Midbrain (tissue), 1 donor: ENCODE data around the gene RNF17.
"Not testable (repeated sequence)": the region's sequence is repeated elsewhere in the genome, so short reads cannot be mapped to it uniquely, and the experiment has no call there.

Source experiments
- DNase-seq: peaks from one replicate; lab custom pipeline; 2025; lab: John Stamatoyannopoulos, UW

Gene RNF17

DNA sequence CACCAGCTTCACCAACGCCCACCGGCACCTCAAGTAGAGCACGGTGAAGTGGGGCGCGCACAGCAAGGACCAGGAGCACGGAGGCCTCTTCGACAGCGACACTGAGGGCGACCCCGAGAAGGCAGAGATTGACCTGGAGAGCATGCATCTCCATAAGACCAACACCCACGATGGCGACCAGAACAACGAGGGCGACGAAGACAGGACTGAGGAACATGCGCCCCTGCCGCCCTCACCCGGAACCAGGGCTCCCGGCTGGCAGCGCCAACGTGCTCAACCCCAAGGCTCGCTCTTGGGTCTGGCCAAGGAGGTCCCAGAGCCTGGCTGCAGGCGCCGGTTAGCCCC is 18.5 kb upstream of the RNF17 start:
- no peak for DNase-seq

GRCh38 chr13:24745861-24746617 is 17.9 kb upstream of the RNF17 start:
- DNase-seq = no peak

- no peak for DNase-seq
These were observed 17.2 kb upstream of the RNF17 start for GRCh38 chr13:24746618-24747247.

DNA sequence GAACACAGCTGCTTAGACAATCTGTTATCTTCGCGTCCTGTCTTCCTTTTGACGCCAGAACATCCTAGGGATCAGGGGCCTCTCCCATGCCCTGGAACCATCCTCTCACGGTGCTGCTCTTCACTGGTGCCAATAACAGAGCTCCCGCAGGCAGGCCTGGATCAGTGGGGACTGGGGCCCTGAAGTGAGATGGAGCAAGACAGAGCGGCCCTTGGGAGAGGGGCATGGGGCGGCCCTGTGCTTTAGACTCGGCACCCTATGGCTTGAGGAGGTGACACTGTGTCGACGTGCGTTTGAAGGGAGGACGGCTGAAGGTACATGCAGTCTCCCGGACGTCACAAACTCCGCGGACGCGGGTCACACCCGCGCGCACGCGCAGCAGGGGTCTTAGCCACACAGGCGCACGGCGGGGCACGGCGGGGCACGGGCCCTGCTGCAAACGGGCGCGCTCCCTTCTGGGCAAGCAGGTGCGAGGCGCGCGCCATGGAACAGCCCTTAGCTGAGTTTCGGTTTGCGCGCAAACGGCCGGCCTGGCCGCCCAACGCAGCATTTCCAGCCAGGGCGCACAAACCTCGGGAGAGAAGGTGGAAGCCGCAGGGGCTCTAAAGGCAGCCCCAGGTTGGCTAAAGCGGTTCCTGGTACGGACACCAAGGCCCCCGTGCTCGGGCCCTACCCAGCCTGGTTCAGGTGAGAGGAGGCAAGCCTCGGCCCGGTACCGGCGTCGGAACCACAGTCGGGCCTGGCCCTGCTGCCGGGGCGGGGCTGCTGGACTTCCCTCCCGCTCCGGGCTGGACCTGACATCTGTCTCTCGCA is 16.5 kb upstream of the RNF17 start:
- DNase-seq = no peak

DNA sequence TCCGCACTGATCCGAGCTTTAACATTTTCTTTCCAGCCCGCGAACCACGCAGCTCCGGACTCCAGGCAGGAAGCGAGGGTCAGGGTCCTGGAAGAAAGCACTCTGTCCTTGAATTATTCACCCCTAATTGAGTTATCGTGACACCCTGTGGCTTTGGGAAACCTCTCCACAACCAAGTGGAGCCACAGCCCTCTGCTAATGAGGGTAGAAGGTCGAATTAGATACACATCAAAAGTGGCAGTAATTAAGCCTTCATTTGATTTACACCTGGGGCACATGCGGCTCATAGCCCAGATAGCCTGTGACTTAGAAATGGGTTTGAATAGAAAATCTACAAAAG is 15.9 kb upstream of the RNF17 start:
- DNase-seq = no peak

GRCh38 chr13:24759197-24759596 is 4.8 kb upstream of the RNF17 start:
- no peak for DNase-seq

- no peak for DNase-seq
These were observed 284 bp downstream of the RNF17 start for GRCh38 chr13:24764276-24764630.

- no peak for DNase-seq
These were observed 13.2 kb downstream of the RNF17 start for GRCh38 chr13:24777171-24777570.

DNA sequence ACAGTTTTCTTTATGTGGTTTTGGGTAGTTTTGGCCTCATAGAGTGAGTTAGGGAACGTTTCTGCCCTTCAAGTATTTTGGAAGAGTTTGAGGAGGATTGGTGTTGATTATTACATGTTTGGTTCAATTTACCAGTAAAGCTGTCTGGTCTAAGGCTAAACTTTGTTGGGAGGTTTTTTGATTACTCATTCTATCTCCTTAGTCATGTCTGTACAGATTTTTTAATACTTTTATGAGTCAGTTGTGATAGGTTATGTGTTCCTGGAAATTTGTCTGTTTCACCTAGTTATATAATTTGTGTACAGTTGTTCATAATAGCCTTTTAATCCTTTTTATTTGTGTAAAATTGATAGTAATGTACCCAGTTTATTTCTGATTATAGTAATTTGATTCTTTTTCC is 20.4 kb downstream of the RNF17 start:
- DNase-seq = no peak

- DNase-seq = no peak
These were observed 24.6 kb downstream of the RNF17 start for GRCh38 chr13:24788538-24788937.

- DNase-seq = no peak
These were observed 38.1 kb downstream of the RNF17 start for GRCh38 chr13:24802074-24802473.

- no peak for DNase-seq
These were observed 57.2 kb downstream of the RNF17 start for GRCh38 chr13:24821207-24821606.

GRCh38 chr13:24822640-24823039 is 58.7 kb downstream of the RNF17 start:
- DNase-seq = no peak

GRCh38 chr13:24823122-24823710 is 59.2 kb downstream of the RNF17 start:
- not testable (repeated sequence) for DNase-seq

DNA sequence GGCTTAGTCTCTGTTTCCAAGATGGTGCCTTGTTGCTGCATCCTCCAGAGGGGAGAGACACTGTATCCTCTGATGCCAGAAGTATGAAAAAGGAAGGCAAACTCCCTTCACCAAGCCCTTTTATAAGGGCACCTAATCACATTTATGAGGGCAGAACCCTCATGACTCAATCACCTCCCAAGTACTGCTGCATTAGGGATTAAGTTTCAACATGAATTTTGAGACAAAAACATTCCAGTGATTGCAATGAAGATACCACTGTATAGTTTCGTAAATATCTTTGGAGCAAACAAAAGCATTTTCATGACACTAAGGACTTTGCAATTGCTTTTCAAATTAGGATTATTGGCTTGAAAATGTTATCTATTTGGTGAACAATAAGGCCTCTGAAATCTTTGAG is 63.8 kb downstream of the RNF17 start:
- no peak for DNase-seq

DNA sequence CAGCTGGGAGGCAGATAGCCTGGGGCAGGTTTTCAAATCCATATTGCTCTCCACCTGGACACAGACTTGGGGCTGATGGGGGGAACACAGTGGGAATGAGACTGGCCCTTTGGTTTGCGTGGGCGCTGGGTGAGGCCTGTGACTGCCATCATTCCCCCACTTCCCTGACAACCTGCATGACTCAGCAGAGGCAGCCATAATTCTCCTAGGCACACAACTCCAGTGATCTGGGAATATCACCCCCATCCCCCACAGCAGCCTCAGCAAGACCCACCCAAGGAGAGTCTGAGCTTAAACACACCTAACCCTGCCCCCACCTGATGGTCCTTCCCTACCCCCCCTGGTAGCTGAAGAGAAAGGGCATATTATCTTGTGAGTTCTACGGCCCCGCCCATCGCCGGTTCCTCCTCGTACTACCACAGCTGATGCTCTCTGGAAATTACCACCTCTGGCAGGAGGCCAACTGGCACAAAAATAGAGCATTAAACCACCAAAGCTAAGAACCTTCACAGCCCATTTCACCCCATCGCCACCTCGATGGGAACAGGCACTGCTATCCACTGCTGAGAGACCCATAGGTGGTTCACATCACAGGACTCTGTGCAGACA is 71.0 kb downstream of the RNF17 start:
- DNase-seq = no peak

- not testable (repeated sequence) for DNase-seq
These were observed 73.6 kb downstream of the RNF17 start for GRCh38 chr13:24837528-24837927.

GRCh38 chr13:24842549-24843274 is 78.7 kb downstream of the RNF17 start:
- no peak for DNase-seq

DNA sequence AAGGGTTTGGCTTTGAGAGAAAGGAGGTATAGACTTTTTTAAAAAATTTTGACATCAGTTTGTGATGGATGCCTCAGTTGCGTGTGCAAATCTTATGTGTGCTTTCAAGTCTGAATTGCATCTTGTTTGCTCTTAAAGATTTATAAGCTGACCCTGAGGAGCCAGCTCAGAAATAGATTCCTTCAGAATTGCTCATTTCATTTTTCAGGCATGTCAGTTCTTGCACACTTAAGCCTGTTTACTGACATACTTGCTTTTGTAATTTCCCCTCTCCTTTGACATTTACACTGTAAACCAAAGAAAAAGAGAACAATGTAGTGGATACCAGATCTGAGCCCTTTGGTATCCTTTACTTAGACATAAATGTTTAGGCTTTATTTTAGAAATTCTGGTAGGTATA is 87.6 kb downstream of the RNF17 start:
- DNase-seq = no peak

GRCh38 chr13:24854311-24854710 is 90.3 kb downstream of the RNF17 start:
- no peak for DNase-seq

DNA sequence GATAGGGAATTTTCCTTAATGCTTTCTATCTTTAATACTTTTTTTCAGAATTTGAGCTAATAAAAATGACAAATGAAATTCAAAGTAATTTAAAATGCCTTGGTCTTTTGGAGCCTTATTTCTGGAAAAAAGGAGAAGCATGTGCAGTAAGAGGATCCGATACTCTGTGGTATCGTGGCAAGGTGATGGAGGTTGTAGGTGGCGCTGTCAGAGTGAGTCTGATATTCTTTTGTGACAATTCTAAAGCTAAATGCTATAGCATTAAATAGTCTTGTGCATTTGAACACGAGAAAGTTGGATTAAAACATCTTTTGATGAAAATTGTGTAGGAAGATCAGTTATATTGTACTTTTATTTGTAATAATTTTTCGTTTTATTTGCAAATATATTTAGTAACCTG is 95.0 kb downstream of the RNF17 start:
- no peak for DNase-seq

GRCh38 chr13:24860770-24861169 is 96.8 kb downstream of the RNF17 start:
- no peak for DNase-seq
